ENCODE results near the gene CD300A. TPM values are rescaled to one million over a fixed set of nuclear protein-coding genes. Genes with fewer than 3 reads are reported as not detected.
"Not testable (repeated sequence)": the region's sequence is repeated elsewhere in the genome, so short reads cannot be mapped to it uniquely, and the experiment has no call there.

The CD300A gene
- total RNA-seq, 2 experiments from 2014 or later, result 2.2 to 2.4 TPM

GRCh38 chr17:74480290-74480689 lies 13.9 kb downstream of the CD300A start:
- ATAC-seq, result no peak
- ChIA-PET CTCF (interaction anchor here (1.0 to 1.8 kb wide), 5 partner anchors 14 to 112 kb away, joined by 3 to 7 read pairs (median 3); partner anchors contain the start of gene GPR142), POLR2A (interaction anchor here (0.6 kb wide), 1 partner anchor 107 kb away, joined by 3 read pairs; no protein-coding TSS in a partner anchor)
- TF ChIP-seq CTCF (IDR thresholded peaks at IDR 0.05), result no peak
- Mint-ChIP-seq H3K27me3 (no peaks in the 10 kb centered on the region), H3K4me1 (ENCODE audit: low read depth) (peaks cover 37% of the 10 kb centered on the region), H3K27ac (peak overlapping the region; percentile 53), H3K4me3 (no peak overlapping the region), H3K36me3 (ENCODE audit: low read depth) (peaks cover 12% of the 10 kb centered on the region), H3K9me3 (peaks cover 16% of the 10 kb centered on the region)
- intact Hi-C loops (cut with micrococcal nuclease), result no loop called here
- no peak for DNase-seq

GRCh38 chr17:74481621-74482020 lies 15.2 kb downstream of the CD300A start:
- Mint-ChIP-seq H3K36me3 (ENCODE audit: low read depth) (peaks cover 4% of the 10 kb centered on the region), H3K27ac (peak overlapping the region; percentile 57), H3K4me1 (ENCODE audit: low read depth) (peaks cover 35% of the 10 kb centered on the region), H3K4me3 (no peak overlapping the region), H3K9me3 (peaks cover 4% of the 10 kb centered on the region), H3K27me3 (no peaks in the 10 kb centered on the region)
- ATAC-seq (no peak), DNase-seq (no peak)
- ChIA-PET CTCF (interaction anchor here (1.0 to 3.5 kb wide), 4 partner anchors 9 to 114 kb away, joined by 5 to 12 read pairs (median 6); partner anchors contain the start of gene GPR142), POLR2A (no interaction called here)
- no peak for TF ChIP-seq CTCF (IDR thresholded peaks at IDR 0.05)
- intact Hi-C loops (cut with micrococcal nuclease), result no loop called here

GRCh38 chr17:74484066-74484465 lies 17.6 kb downstream of the CD300A start:
- POLR2A ChIA-PET, result no interaction called here
- peaks cover 2% of the 10 kb centered on the region for H3K36me3 Mint-ChIP-seq (ENCODE audit: low read depth)

GRCh38 chr17:74485022-74485743 lies 18.7 kb downstream of the CD300A start:
- ChIA-PET CTCF (interaction anchor here (1.5 to 2.4 kb wide), 3 partner anchors 106 to 251 kb away, joined by 4 to 11 read pairs (median 9); partner anchors contain the start of gene RAB37), POLR2A (no interaction called here)
- Mint-ChIP-seq H3K27ac (no peak overlapping the region), H3K9me3 (no peaks in the 10 kb centered on the region), H3K36me3 (ENCODE audit: low read depth) (no peaks in the 10 kb centered on the region), H3K4me1 (ENCODE audit: low read depth) (peaks cover 7% of the 10 kb centered on the region), H3K4me3 (no peak overlapping the region), H3K27me3 (no peaks in the 10 kb centered on the region)
- TF ChIP-seq CTCF (IDR thresholded peaks at IDR 0.05), result no peak
- intact Hi-C loops (cut with micrococcal nuclease), result no loop called here
- ATAC-seq (no peak), DNase-seq (no peak)

More at GRCh38 chr17:74484066-74484465, 17.6 kb downstream of the CD300A start:
- CTCF ChIA-PET, result interaction anchor here (0.6 to 3.5 kb wide), 8 partner anchors 8 to 252 kb away, joined by 3 to 12 read pairs (median 4); partner anchors contain the start of gene RAB37
- H3K27ac Mint-ChIP-seq, result no peak overlapping the region
- DNase-seq (no peak), ATAC-seq (no peak)
- intact Hi-C loops (cut with micrococcal nuclease), result no loop called here
- TF ChIP-seq CTCF (IDR thresholded peaks at IDR 0.05), result no peak
- peaks cover 18% of the 10 kb centered on the region for H3K4me1 Mint-ChIP-seq (ENCODE audit: low read depth)
- H3K9me3 Mint-ChIP-seq, result no peaks in the 10 kb centered on the region
- no peak overlapping the region for H3K4me3 Mint-ChIP-seq
- no peaks in the 10 kb centered on the region for H3K27me3 Mint-ChIP-seq

GRCh38 chr17:74485841-74486240 lies 19.4 kb downstream of the CD300A start:
- POLR2A ChIA-PET, result no interaction called here
- H3K27ac Mint-ChIP-seq, result no peak overlapping the region

GRCh38 chr17:74488276-74488675 lies 21.8 kb downstream of the CD300A start:
- CTCF ChIA-PET, result interaction anchor here (1.0 to 8.5 kb wide), 6 partner anchors 29 to 398 kb away, joined by 3 to 45 read pairs (median 6); no protein-coding TSS in a partner anchor
- H3K4me1 Mint-ChIP-seq (ENCODE audit: low read depth); POLR2A ChIA-PET; ATAC-seq; DNase-seq; H3K36me3 Mint-ChIP-seq (ENCODE audit: low read depth); intact Hi-C loops (cut with micrococcal nuclease); H3K27ac Mint-ChIP-seq; H3K27me3 Mint-ChIP-seq; H3K9me3 Mint-ChIP-seq; H3K4me3 Mint-ChIP-seq: not testable (repeated sequence)

More at GRCh38 chr17:74485841-74486240, 19.4 kb downstream of the CD300A start:
- H3K36me3 Mint-ChIP-seq (ENCODE audit: low read depth), result no peaks in the 10 kb centered on the region
- H3K4me1 Mint-ChIP-seq (ENCODE audit: low read depth), result peaks cover 2% of the 10 kb centered on the region
- no peak overlapping the region for H3K4me3 Mint-ChIP-seq
- no peaks in the 10 kb centered on the region for H3K27me3 Mint-ChIP-seq
- ATAC-seq, result no peak
- no peaks in the 10 kb centered on the region for H3K9me3 Mint-ChIP-seq
- no peak for DNase-seq
- CTCF ChIA-PET, result interaction anchor here (0.8 to 2.4 kb wide), 2 partner anchors 48 to 118 kb away, joined by 3 to 9 read pairs; no protein-coding TSS in a partner anchor
- intact Hi-C loops (cut with micrococcal nuclease), result no loop called here
- no peak for TF ChIP-seq CTCF (IDR thresholded peaks at IDR 0.05)

All from activated CD8-positive, alpha-beta T cell treated with anti-CD3 and anti-CD28 coated beads for 36 hours (primary cell).